Measurements from ENCODE around the gene WIPF2. TPM values are rescaled to one million over a fixed set of nuclear protein-coding genes. Genes with fewer than 3 reads are reported as not detected.

Gene WIPF2
- total and polyA plus RNA-seq, 2 donors (not counting 1 experiment from before 2014, with no cell fraction given) = 7.7 to 48.4 TPM

- no peak for ATAC-seq (ENCODE audit: low read depth)
- no peak overlapping the region for H2AFZ ChIP-seq (ENCODE audit: insufficient read depth, low read depth, low read length, poor library complexity, severe bottlenecking)
- Mint-ChIP-seq H3K27ac (no peak overlapping the region), H3K4me3 (no peak overlapping the region), H3K9me3 (ENCODE audit: insufficient read depth) (no peaks in the 10 kb centered on the region), H3K4me1 (peaks cover 8% of the 10 kb centered on the region), H3K27me3 (no peaks in the 10 kb centered on the region)
- H3K4me1 ChIP-seq (ENCODE audit: control insufficient read depth in 2 of 2, insufficient read depth in 2 of 2, low read length in 2 of 2) = peaks cover 49 to 50% of the 10 kb centered on the region in 2 donors
- no peaks in the 10 kb centered on the region for H3K9me3 ChIP-seq (ENCODE audit: control extremely low read depth in 1 of 3, control insufficient read depth in 2 of 3, insufficient read depth in 1 of 3, low read length in 2 of 3)
- ChIA-PET CTCF (interaction anchor here (0.6 to 30.5 kb wide), 17 partner anchors 9 to 224 kb away, joined by 3 to 871 read pairs (median 6); partner anchors contain the start of genes GJD3, TOP2A and WIPF2), POLR2A (interaction anchor here (1.2 kb wide), 1 partner anchor 47 kb away, joined by 5 read pairs; no protein-coding TSS in a partner anchor)
- intact Hi-C loops (cut with micrococcal nuclease) = no loop called here
- no peaks in the 10 kb centered on the region for H3K27me3 ChIP-seq (replicated peaks in 1 of 4; ENCODE audit: control extremely low read depth in 1 of 4, control insufficient read depth in 3 of 4, insufficient read depth in 4 of 4, low read length in 3 of 4)
- no peak overlapping the region for H3K27ac ChIP-seq (ENCODE audit: low read length in 2 of 2)
- H4K20me1 ChIP-seq (ENCODE audit: control insufficient read depth, insufficient read depth, low read length, poor library complexity, severe bottlenecking) = no peaks in the 10 kb centered on the region
- no peak for DNase-seq
- no peak overlapping the region for H3K9ac ChIP-seq (ENCODE audit: low read length)
- TF ChIP-seq EZH2 (IDR thresholded peaks at IDR 0.05; ENCODE audit: borderline replicate concordance, insufficient read depth, low read depth, low read length, poor library complexity, severe bottlenecking) (no peak), CTCF (IDR thresholded peaks at IDR 0.05) (no peak)
- H3K79me2 ChIP-seq (ENCODE audit: control insufficient read depth, insufficient read depth, low read length) = peaks cover 4% of the 10 kb centered on the region
- WGBS (ENCODE audit: insufficient coverage) = 11% methylated on average over 2 of the region's 3 CpGs
- H3K4me3 ChIP-seq (ENCODE audit: control extremely low read depth in 1 of 5, extremely low read depth in 1 of 5, insufficient read depth in 1 of 5, low read depth in 2 of 5, low read length in 4 of 5) = no peak overlapping the region
- no peak overlapping the region for H3K4me2 ChIP-seq (replicated peaks; ENCODE audit: low read depth, low read length, poor library complexity, severe bottlenecking)
- no peaks in the 10 kb centered on the region for H3K36me3 ChIP-seq (replicated peaks in 1 of 2; ENCODE audit: control extremely low read depth in 1 of 2, control insufficient read depth in 1 of 2, extremely low read depth in 1 of 2, insufficient read depth in 2 of 2, low read length in 1 of 2)
Measured at GRCh38 chr17:40307740-40308239, 88.7 kb downstream of the WIPF2 start.
